SK-N-SH (cell line): ENCODE measurements around the gene SNU13. TPM values are rescaled to one million over a fixed set of nuclear protein-coding genes. Genes with fewer than 3 reads are reported as not detected.
"Not testable (repeated sequence)": the region's sequence is repeated elsewhere in the genome, so short reads cannot be mapped to it uniquely, and the experiment has no call there.

Experiments
- CTCF ChIA-PET: fragments of 300-600, 350-600 bp; formaldehyde crosslinking; extraction: SDS; loops from one replicate; lab custom pipeline; 2021; lab: Yijun Ruan, JAX
- POLR2A ChIA-PET: fragments of 350-600 bp; sonication (Branson Sonifier 250); formaldehyde crosslinking; extraction: SDS; loops from one replicate; lab custom pipeline; 2020; ENCODE audit warnings: antibody characterized with exemption, inconsistent platforms; lab: Yijun Ruan, JAX
- DNase-seq: peaks from one replicate; pipeline ENCODE4 v3.0.0; 2012
- H2AFZ ChIP-seq: fragments of 200-600 bp; sonication (generic); 2 replicates; pipeline ENCODE4 v1.8.1; 2016; ENCODE audit warnings: antibody characterized with exemption, mild to moderate bottlenecking, low read depth
- H3F3A ChIP-seq: fragments of 200-600 bp; sonication (generic); replicated peaks from 2 replicates; pipeline ENCODE3; 2016; ENCODE audit warnings: antibody characterized with exemption, mild to moderate bottlenecking; ENCODE audit not compliant: insufficient read depth
- H3K27ac ChIP-seq, 2 experiments: fragments of 200-500 bp in 1 of 2; fragments of 200-600 bp in 1 of 2; sonication (Bioruptor generic) in 1 of 2; sonication (generic), shearing (Covaris generic) in 1 of 2; 2 replicates each; pipeline versions ENCODE4 v1.5.1 to v1.6.1; 2014 to 2016; ENCODE audit warnings: low read depth in 2 of 2, inconsistent platforms in 1 of 2, low read length in 1 of 2, mild to moderate bottlenecking in 1 of 2, mixed read lengths in 1 of 2
- H3K27me3 ChIP-seq: fragments of 200-600 bp; sonication (generic), shearing (Covaris generic); 2 replicates; pipeline ENCODE4 v1.6.1; 2016; ENCODE audit warnings: mixed run types; ENCODE audit not compliant: insufficient read depth
- H3K36me3 ChIP-seq, 2 experiments: fragments of 200-500 bp in 1 of 2; fragments of 200-600 bp in 1 of 2; sonication (Bioruptor generic) in 1 of 2; sonication (generic) in 1 of 2; replicated peaks in 1 of 2; 2 replicates each; pipeline versions ENCODE3 to v1.5.1; 2014 to 2016; ENCODE audit warnings: low read length in 1 of 2, mild to moderate bottlenecking in 1 of 2; ENCODE audit not compliant: insufficient read depth in 2 of 2, control insufficient read depth in 1 of 2
- H3K4me1 ChIP-seq, 2 experiments: fragments of 200-500 bp in 1 of 2; fragments of 200-600 bp in 1 of 2; sonication (Bioruptor generic) in 1 of 2; sonication (generic), shearing (Covaris generic) in 1 of 2; 2 replicates each; pipeline versions ENCODE4 v1.5.1 to v1.6.1; 2014 to 2016; ENCODE audit warnings: low read depth in 1 of 2, low read length in 1 of 2, mixed run types in 1 of 2; ENCODE audit not compliant: insufficient read depth in 2 of 2, control insufficient read depth in 1 of 2
- H3K4me2 ChIP-seq: fragments of 200-600 bp; sonication (generic), shearing (Covaris generic); 2 replicates; pipeline ENCODE4 v1.6.1; 2017; ENCODE audit warnings: mixed run types
- H3K4me3 ChIP-seq, 2 experiments: fragments of 200-500 bp in 1 of 2; fragments of 200-600 bp in 1 of 2; sonication (Bioruptor generic) in 1 of 2; sonication (generic), shearing (Covaris generic) in 1 of 2; 2 replicates each; pipeline versions ENCODE4 v1.5.1 to v1.8.1; 2014 to 2016; ENCODE audit warnings: low read depth in 2 of 2, inconsistent platforms in 1 of 2, low read length in 1 of 2, mild to moderate bottlenecking in 1 of 2, mixed read lengths in 1 of 2, moderate library complexity in 1 of 2
- H3K79me2 ChIP-seq: fragments of 200-600 bp; sonication (generic); 2 replicates; pipeline ENCODE4 v1.8.1; 2017; ENCODE audit warnings: mild to moderate bottlenecking; ENCODE audit not compliant: insufficient read depth
- H3K9ac ChIP-seq: fragments of 200-600 bp; sonication (generic); 2 replicates; pipeline ENCODE4 v1.6.1; 2017; ENCODE audit warnings: mixed run types
- H3K9me2 ChIP-seq: fragments of 200-600 bp; sonication (generic); 2 replicates; pipeline ENCODE4 v1.6.1; 2017; ENCODE audit warnings: mixed run types
- H3K9me3 ChIP-seq: fragments of 200-600 bp; sonication (generic); 2 replicates; pipeline ENCODE4 v1.6.1; 2017; ENCODE audit warnings: mixed run types, mild to moderate bottlenecking, moderate library complexity
- H4K20me1 ChIP-seq: fragments of 200-600 bp; sonication (generic); 2 replicates; pipeline ENCODE4 v1.6.1; 2017; ENCODE audit warnings: mild to moderate bottlenecking, mixed run types; ENCODE audit not compliant: insufficient read depth
- CHD2 ChIP-seq: fragments of 150-350 bp; IDR thresholded peaks from 2 replicates; pipeline ENCODE4 v1.6.1; 2018; ENCODE audit warnings: low read length; ENCODE audit not compliant: partially characterized antibody
- ELF1 ChIP-seq: IDR thresholded peaks from 2 replicates; pipeline ENCODE4 v1.4.0; 2012
- GABPA ChIP-seq: IDR thresholded peaks from 2 replicates; pipeline ENCODE4 v1.4.0; 2012; ENCODE audit warnings: low read depth, mild to moderate bottlenecking
- GATA2 ChIP-seq: sonication (generic); formaldehyde crosslinking; IDR thresholded peaks from 2 replicates; pipeline ENCODE4 v1.5.0; 2020; ENCODE audit warnings: mild to moderate bottlenecking, missing genetic modification reagents
- JUND ChIP-seq: IDR thresholded peaks from 2 replicates; pipeline ENCODE4 v1.4.0; 2012
- MXI1 ChIP-seq: IDR thresholded peaks from 2 replicates; pipeline ENCODE4 v1.6.1; 2012; ENCODE audit warnings: mild to moderate bottlenecking, low read depth, low read length, improper control_type of control experiment
- RCOR1 ChIP-seq: fragments of 150-350 bp; IDR thresholded peaks from 2 replicates; pipeline ENCODE4 v1.6.1; 2017; ENCODE audit warnings: antibody characterized with exemption, low read length
- RXRA ChIP-seq: IDR thresholded peaks from 2 replicates; pipeline ENCODE4 v1.4.0; 2012; ENCODE audit warnings: low read depth, mild to moderate bottlenecking, borderline replicate concordance
- SIN3A ChIP-seq: IDR thresholded peaks from 2 replicates; pipeline ENCODE4 v1.6.1; 2012; ENCODE audit warnings: low read depth, mild to moderate bottlenecking, low read length, moderate library complexity, borderline replicate concordance
- SMC3 ChIP-seq: IDR thresholded peaks from 2 replicates; pipeline ENCODE4 v1.6.1; 2012; ENCODE audit warnings: low read depth, low read length, improper control_type of control experiment
- TAF1 ChIP-seq: IDR thresholded peaks from 2 replicates; pipeline ENCODE4 v1.6.1; 2012; ENCODE audit warnings: low read depth, mild to moderate bottlenecking, low read length, moderate library complexity, borderline replicate concordance
- TCF12 ChIP-seq: IDR thresholded peaks from 2 replicates; pipeline ENCODE4 v1.4.0; 2012
- USF1 ChIP-seq: IDR thresholded peaks from 2 replicates; pipeline ENCODE4 v1.4.0; 2012; ENCODE audit warnings: low read depth, borderline replicate concordance
- USF2 ChIP-seq: fragments of 150-350 bp; IDR thresholded peaks from 2 replicates; pipeline ENCODE4 v1.6.1; 2017; ENCODE audit warnings: antibody characterized with exemption, low read length, low read depth, borderline replicate concordance
- YY1 ChIP-seq: IDR thresholded peaks from 2 replicates; pipeline ENCODE4 v1.4.0; 2012; ENCODE audit warnings: low read depth, mild to moderate bottlenecking
- WGBS: methylation state at CpG from one replicate; pipeline ENCODE4 v1.1.6; 2017; ENCODE audit warnings: low lambda C conversion rate; 5-methylcytosine and 5-hydroxymethylcytosine counted together
- polyA plus RNA-seq, 3 experiments: library from polyadenylated mRNA; depleted of rRNA; stranded (reverse); fragments of >200 nt; gene quantifications; 2 replicates each; pipeline ENCODE4 v1.2.3, GENCODE V29; 2012
- TF ChIP-seq, protein P1 (sequence below): IDR thresholded peaks from 2 replicates; pipeline ENCODE4 v1.4.0; 2012; ENCODE audit warnings: low read depth

SNU13 gene
- 273 and 282 TPM in 2 replicates for polyA plus RNA-seq (2012; rRNA removed)
- polyA plus RNA-seq (2012; cell fraction: cytosol; rRNA removed) = 227 and 250 TPM in 2 replicates
- polyA plus RNA-seq (2012; cell fraction: nucleus; rRNA removed) = 109 and 112 TPM in 2 replicates

DNA sequence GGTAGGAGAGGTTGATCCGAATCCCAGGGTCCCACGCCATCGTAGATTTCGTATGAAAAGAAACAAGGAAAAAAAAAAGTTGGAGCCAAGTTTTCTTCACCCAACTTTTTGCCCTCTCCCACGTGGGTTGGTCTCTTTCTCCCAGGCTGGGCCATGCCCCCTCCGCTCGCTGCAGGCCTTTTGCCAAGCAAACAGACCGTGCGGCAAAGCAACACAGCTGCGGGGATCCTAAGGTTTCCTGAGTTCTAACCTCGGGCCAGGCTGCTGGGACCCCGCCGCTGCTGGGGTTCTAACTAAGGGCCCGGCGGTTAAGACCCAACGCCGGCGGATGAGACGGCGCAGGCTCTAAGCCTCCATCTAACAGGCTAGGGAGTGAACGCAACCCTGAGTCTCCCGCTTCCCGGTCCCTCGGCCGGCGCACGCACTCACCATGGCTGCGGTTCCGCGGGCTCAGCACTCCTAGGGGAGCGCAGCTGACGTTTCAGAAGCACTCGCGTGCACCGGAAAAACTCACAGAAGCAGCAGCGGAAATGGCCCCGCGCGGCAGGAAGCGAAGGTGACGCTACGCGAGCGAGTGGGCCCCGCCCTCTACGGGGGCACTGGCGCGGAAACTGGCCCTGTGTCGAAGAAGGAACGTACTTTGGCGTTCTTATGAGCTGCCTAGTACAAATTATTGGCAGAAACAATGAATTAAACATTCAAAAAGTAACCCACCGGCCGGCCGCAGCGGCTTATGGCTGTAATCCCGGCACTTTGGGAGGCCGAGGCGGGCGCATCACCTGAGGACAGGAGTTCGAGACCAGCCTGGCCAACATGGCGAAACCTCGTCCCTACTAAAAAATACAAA, at the start of gene SNU13:
SNU13 (minus strand) TSS at position 503 of the 847 bp plus-strand sequence; CDS start at position 432, 71 bp downstream.
- CTCF ChIA-PET = interaction anchor here (0.7 to 1.5 kb wide), 5 partner anchors 8 to 264 kb away, joined by 3 to 12 read pairs (median 5); partner anchors contain the start of genes SMIM45 and SREBF2
- POLR2A ChIA-PET = interaction anchor here (0.6 to 0.7 kb wide), 2 partner anchors 53 to 258 kb away, joined by 3 read pairs; partner anchors contain the start of gene CENPM
- WGBS = 0% methylated on average over 16 of the region's 62 CpGs
- Histone ChIP-seq H3K27ac (peak within 1 kb of the TSS; percentile 50 to 85; a peak in 3 of 4 replicates), H2AFZ (peak within 1 kb of the TSS; percentile 91), H3K4me3 (peak within 1 kb of the TSS; percentile 67 to 69), H3K9me2 (no peaks in the 10 kb centered on the region), H3F3A (peaks cover 3% of the 10 kb centered on the region), H4K20me1 (no peaks in the 10 kb centered on the region), H3K9ac (peak within 1 kb of the TSS; percentile 80), H3K27me3 (no peaks in the 10 kb centered on the region), H3K9me3 (no peaks in the 10 kb centered on the region), H3K36me3 (peaks cover 0 to 2% of the 10 kb centered on the region in 2 experiments), H3K4me1 (no peaks in the 10 kb centered on the region), H3K4me2 (peak within 1 kb of the TSS; percentile 78), H3K79me2 (peaks cover 50% of the 10 kb centered on the region)
- peak; percentile 84 for DNase-seq
- TF ChIP-seq SIN3A (peak; percentile 79; the same call in 1 of the 2 replicates), GATA2 (CRISPR knock-in tag) (no peak), USF1 (no peak), MXI1 (peak; percentile 87), GABPA (peak; percentile 88), RCOR1 (no peak), TCF12 (no peak), RXRA (no peak), YY1 (no peak), JUND (no peak), TAF1 (peak; percentile 43; the same call in 1 of the 2 replicates), SMC3 (no peak), ELF1 (peak; percentile 41; the same call in 1 of the 2 replicates), USF2 (no peak), CHD2 (peak; percentile 50)
- TF ChIP-seq, protein P1, sequence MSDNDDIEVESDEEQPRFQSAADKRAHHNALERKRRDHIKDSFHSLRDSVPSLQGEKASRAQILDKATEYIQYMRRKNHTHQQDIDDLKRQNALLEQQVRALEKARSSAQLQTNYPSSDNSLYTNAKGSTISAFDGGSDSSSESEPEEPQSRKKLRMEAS = peak; percentile 85

DNA sequence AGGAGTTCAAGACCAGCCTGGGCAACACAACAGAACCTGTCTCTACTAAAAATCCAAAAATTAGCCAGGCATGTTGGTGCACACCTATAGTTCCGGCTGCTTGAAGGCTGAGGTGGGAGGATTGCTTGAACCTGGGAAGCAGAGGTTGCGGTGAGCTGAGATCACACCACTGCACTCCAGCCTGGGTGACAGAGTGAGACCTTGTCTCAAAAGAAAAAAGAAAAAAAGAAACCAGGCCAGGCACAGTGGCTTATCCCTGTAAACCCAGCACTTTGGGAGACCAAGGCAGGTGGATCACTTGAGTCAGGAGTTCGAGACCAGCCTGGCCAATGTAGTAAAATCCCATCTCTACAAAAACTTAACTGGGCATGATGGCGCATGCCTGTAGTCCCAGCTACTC, 44.6 kb upstream of the SNU13 start:
- H3K9ac ChIP-seq, H2AFZ ChIP-seq, H3K9me3 ChIP-seq, H3K36me3 ChIP-seq, H3K79me2 ChIP-seq, POLR2A ChIA-PET, H3K9me2 ChIP-seq, H3K4me3 ChIP-seq, H3K27ac ChIP-seq, H3F3A ChIP-seq, H3K4me2 ChIP-seq, DNase-seq, H3K27me3 ChIP-seq, H4K20me1 ChIP-seq, H3K4me1 ChIP-seq: not testable (repeated sequence)
- CTCF ChIA-PET = interaction anchor here (1.2 to 1.6 kb wide), 2 partner anchors 13 to 36 kb away, joined by 6 to 7 read pairs; no protein-coding TSS in a partner anchor
- WGBS = 81% methylated on average over 3 of the region's 4 CpGs
